HG03159 (cell line): ENCODE measurements around the gene NUMA1.

Source experiments
- ATAC-seq: cut with Tn5 transposase; IDR thresholded peaks from one replicate; pipeline ENCODE4 v1.9.1; 2021; ENCODE audit warnings: mild to moderate bottlenecking, moderate library complexity; ENCODE audit not compliant: unreplicated experiment

The NUMA1 gene

GRCh38 chr11:72102946-72103753, 22.8 kb upstream of the NUMA1 start, which contains the start of gene LAMTOR1:
LAMTOR1 (minus strand) TSS chr11:72103297; CDS start chr11:72103224, 73 bp downstream.
- peak; percentile 92 for ATAC-seq

- ATAC-seq: no peak
Measured at GRCh38 chr11:72102631-72102945, 22.2 kb upstream of the NUMA1 start.

GRCh38 chr11:72102162-72102561, 21.8 kb upstream of the NUMA1 start:
- ATAC-seq: no peak

GRCh38 chr11:72100462-72100861, 20.1 kb upstream of the NUMA1 start:
- no peak for ATAC-seq

- ATAC-seq: no peak
Measured at GRCh38 chr11:72100009-72100408, 19.7 kb upstream of the NUMA1 start.

GRCh38 chr11:72098741-72099140, 18.4 kb upstream of the NUMA1 start:
- ATAC-seq: no peak

- ATAC-seq: no peak
Measured at GRCh38 chr11:72091292-72091691, 10.9 kb upstream of the NUMA1 start.

- no peak for ATAC-seq
Measured at GRCh38 chr11:72088076-72088808, 7.9 kb upstream of the NUMA1 start.

- no peak for ATAC-seq
Measured at GRCh38 chr11:72085621-72086351, 5.4 kb upstream of the NUMA1 start.

GRCh38 chr11:72084965-72085364, 4.6 kb upstream of the NUMA1 start:
- ATAC-seq: no peak

- ATAC-seq: no peak
Measured at GRCh38 chr11:72084076-72084475, 3.7 kb upstream of the NUMA1 start.

- no peak for ATAC-seq
Measured at GRCh38 chr11:72083414-72083813, 3.1 kb upstream of the NUMA1 start.

GRCh38 chr11:72081821-72082453, 1.6 kb upstream of the NUMA1 start:
- ATAC-seq: no peak

- no peak for ATAC-seq
Measured at GRCh38 chr11:72081184-72081644, 872 bp upstream of the NUMA1 start.

- ATAC-seq: no peak
Measured at GRCh38 chr11:72079819-72080325, 470 bp downstream of the NUMA1 start.

GRCh38 chr11:72078477-72078876, 1.9 kb downstream of the NUMA1 start:
- ATAC-seq: no peak

GRCh38 chr11:72075756-72076155, 4.6 kb downstream of the NUMA1 start:
- no peak for ATAC-seq

- ATAC-seq: no peak
Measured at GRCh38 chr11:72075109-72075508, 5.2 kb downstream of the NUMA1 start.

GRCh38 chr11:72072348-72072747, 8.0 kb downstream of the NUMA1 start:
- no peak for ATAC-seq

GRCh38 chr11:72070491-72070890, 9.9 kb downstream of the NUMA1 start:
- no peak for ATAC-seq

GRCh38 chr11:72069787-72070251, 10.5 kb downstream of the NUMA1 start:
- no peak for ATAC-seq
